ENCODE results near the gene SPDYC. TPM values are rescaled to one million over a fixed set of nuclear protein-coding genes. Genes with fewer than 3 reads are reported as not detected.

Gene SPDYC
- total RNA-seq, 1 donor from 2014 or later = not detected

GRCh38 chr11:65214212-65214845 is 44.3 kb downstream of the SPDYC start:
- intact Hi-C loops (cut with micrococcal nuclease) = no loop called here
- ATAC-seq (no peak), DNase-seq (no peak)

- intact Hi-C loops (cut with micrococcal nuclease) = no loop called here
- DNase-seq (no peak), ATAC-seq (no peak)
Measured at GRCh38 chr11:65215441-65216076, 45.5 kb downstream of the SPDYC start.

- DNase-seq = no peak
- no peak for ATAC-seq
- intact Hi-C loops (cut with micrococcal nuclease) = no loop called here
Measured at GRCh38 chr11:65216830-65217229, 46.8 kb downstream of the SPDYC start.

- intact Hi-C loops (cut with micrococcal nuclease) = no loop called here
- ATAC-seq (no peak), DNase-seq (no peak)
Measured at GRCh38 chr11:65217441-65218423, 47.7 kb downstream of the SPDYC start.

GRCh38 chr11:65218446-65218845 is 48.4 kb downstream of the SPDYC start:
- intact Hi-C loops (cut with micrococcal nuclease) = no loop called here
- ATAC-seq (no peak), DNase-seq (no peak)

- no peak for DNase-seq
- ATAC-seq = peak; percentile 48
- intact Hi-C loops (cut with micrococcal nuclease) = no loop called here
Measured at GRCh38 chr11:65219930-65220213, 49.8 kb downstream of the SPDYC start.

GRCh38 chr11:65221026-65221425 is 51.0 kb downstream of the SPDYC start:
- no peak for ATAC-seq

More at GRCh38 chr11:65221026-65221425, 51.0 kb downstream of the SPDYC start:
- intact Hi-C loops (cut with micrococcal nuclease) = no loop called here
- DNase-seq = no peak

Small RNA genes within 50 kb of the gene (microRNA-seq; reads per million reads assigned to microRNA genes)
- not detected for gene MIR6751 (ENCODE audit: borderline number of aligned reads)

Other genes starting within 250 kb of the SPDYC start
- gene PPP2R5B, start 245.5 kb upstream of the SPDYC start, total RNA-seq = 18.4 TPM
- not detected for gene GPHA2, start 234.3 kb upstream of the SPDYC start, total RNA-seq
- not detected for gene MAJIN, start 198.1 kb upstream of the SPDYC start, total RNA-seq
- gene BATF2, start 173.3 kb upstream of the SPDYC start, total RNA-seq = 1.2 TPM
- gene ARL2, start 156.1 kb upstream of the SPDYC start, total RNA-seq = 115 TPM
- gene SNX15, start 142.8 kb upstream of the SPDYC start, total RNA-seq = 19.3 TPM
- gene SAC3D1, start 129.0 kb upstream of the SPDYC start, total RNA-seq = 7.5 TPM
- 5.3 TPM for gene NAALADL1, start 111.7 kb upstream of the SPDYC start, total RNA-seq
- gene CDCA5, start 86.2 kb upstream of the SPDYC start, total RNA-seq = 1.3 TPM
- gene ZFPL1, start 86.0 kb upstream of the SPDYC start, total RNA-seq = 23.7 TPM
- gene VPS51, start 74.0 kb upstream of the SPDYC start, total RNA-seq = 84.8 TPM
- gene TM7SF2, start 58.4 kb upstream of the SPDYC start, total RNA-seq = 112 TPM
- 5.5 TPM for gene ZNHIT2, start 52.5 kb upstream of the SPDYC start, total RNA-seq
- gene FAU, start 48.1 kb upstream of the SPDYC start, total RNA-seq = 724 TPM
- 33.7 TPM for gene MRPL49, start 47.9 kb upstream of the SPDYC start, total RNA-seq
- 38.6 TPM for gene SYVN1, start 35.7 kb upstream of the SPDYC start, total RNA-seq
- gene CAPN1, start 11.7 kb downstream of the SPDYC start, total RNA-seq = 90.1 TPM
- gene POLA2, start 91.7 kb downstream of the SPDYC start, total RNA-seq = 3.5 TPM
- gene CDC42EP2, start 144.6 kb downstream of the SPDYC start, total RNA-seq = 13.0 TPM
- gene DPF2, start 163.6 kb downstream of the SPDYC start, total RNA-seq = 53.9 TPM
- gene TIGD3, start 184.5 kb downstream of the SPDYC start, total RNA-seq = 0.97 TPM
- 4.6 TPM for gene SLC25A45, start 212.4 kb downstream of the SPDYC start, total RNA-seq
- gene FRMD8, start 216.4 kb downstream of the SPDYC start, total RNA-seq = 9.7 TPM

All from left ventricle myocardium superior (tissue), 1 donor.